Motor neuron (in vitro differentiated cells): ENCODE data around the gene SLC22A7. TPM values are rescaled to one million over a fixed set of nuclear protein-coding genes. Genes with fewer than 3 reads are reported as not detected.
A peak's percentile ranks its signal among the peaks of the same experiment; 100 is the strongest.
"Not testable (repeated sequence)": the region's sequence is repeated elsewhere in the genome, so short reads cannot be mapped to it uniquely, and the experiment has no call there.

Experiments used
- ATAC-seq, 8 experiments: fragments of 200-7000 bp; cut with Tn5 transposase; replicated peaks in 6 of 8; 2 replicates each; pipeline ENCODE4 v1.8.0; 2021; ENCODE audit warnings: mild to moderate bottlenecking in 8 of 8, moderate library complexity in 8 of 8
- H3K27ac ChIP-seq, 2 donors: fragments of 250-450 bp; sonication (Bioruptor Pico); 2 replicates each; pipeline ENCODE4 v1.9.0; 2021; ENCODE audit warnings: antibody characterized with exemption in 2 of 2, mild to moderate bottlenecking in 2 of 2, moderate library complexity in 1 of 2
- H3K4me1 ChIP-seq, 2 donors: fragments of 250-450 bp; sonication (Bioruptor Pico); replicated peaks in 1 of 2; 2 replicates each; pipeline ENCODE4 v1.6.1; 2021; ENCODE audit warnings: antibody characterized with exemption in 2 of 2, mild to moderate bottlenecking in 2 of 2, moderate library complexity in 1 of 2
- H3K4me3 ChIP-seq, 5 donors: fragments of 250-450 bp; sonication (Bioruptor Pico); 2 replicates each; pipeline ENCODE4 v1.9.0; 2021; ENCODE audit warnings: antibody characterized with exemption in 5 of 5, mild to moderate bottlenecking in 5 of 5, moderate library complexity in 4 of 5
- WGBS, 10 experiments: fragments of 450-650 bp; shearing (Covaris generic); methylation state at CpG; one replicate each; pipeline ENCODE4 v1.0.0; 2022; 5-methylcytosine and 5-hydroxymethylcytosine counted together
- in situ Hi-C, 9 experiments: fragments of 400-800 bp; cut with MboI; loops; one replicate each; pipeline ENCODE4 v1.15.0; 2021; ENCODE audit warnings: low sequenced_read_pairs in 9 of 9, low pct_unique_long_range_greater_than_20kb in 2 of 9; ENCODE audit not compliant: unreplicated experiment in 9 of 9
- total RNA-seq, 8 experiments: library from RNA; unstranded; fragments of 300-600 nt; gene quantifications; 2 replicates each; pipeline versions ENCODE4 v1.2.3 to v1.2.4, GENCODE V29; 2022

SLC22A7 gene
- total RNA-seq, 8 experiments from 2014 or later, result 0.23 to 0.78 (median 0.63) TPM; not detected in 3

DNA sequence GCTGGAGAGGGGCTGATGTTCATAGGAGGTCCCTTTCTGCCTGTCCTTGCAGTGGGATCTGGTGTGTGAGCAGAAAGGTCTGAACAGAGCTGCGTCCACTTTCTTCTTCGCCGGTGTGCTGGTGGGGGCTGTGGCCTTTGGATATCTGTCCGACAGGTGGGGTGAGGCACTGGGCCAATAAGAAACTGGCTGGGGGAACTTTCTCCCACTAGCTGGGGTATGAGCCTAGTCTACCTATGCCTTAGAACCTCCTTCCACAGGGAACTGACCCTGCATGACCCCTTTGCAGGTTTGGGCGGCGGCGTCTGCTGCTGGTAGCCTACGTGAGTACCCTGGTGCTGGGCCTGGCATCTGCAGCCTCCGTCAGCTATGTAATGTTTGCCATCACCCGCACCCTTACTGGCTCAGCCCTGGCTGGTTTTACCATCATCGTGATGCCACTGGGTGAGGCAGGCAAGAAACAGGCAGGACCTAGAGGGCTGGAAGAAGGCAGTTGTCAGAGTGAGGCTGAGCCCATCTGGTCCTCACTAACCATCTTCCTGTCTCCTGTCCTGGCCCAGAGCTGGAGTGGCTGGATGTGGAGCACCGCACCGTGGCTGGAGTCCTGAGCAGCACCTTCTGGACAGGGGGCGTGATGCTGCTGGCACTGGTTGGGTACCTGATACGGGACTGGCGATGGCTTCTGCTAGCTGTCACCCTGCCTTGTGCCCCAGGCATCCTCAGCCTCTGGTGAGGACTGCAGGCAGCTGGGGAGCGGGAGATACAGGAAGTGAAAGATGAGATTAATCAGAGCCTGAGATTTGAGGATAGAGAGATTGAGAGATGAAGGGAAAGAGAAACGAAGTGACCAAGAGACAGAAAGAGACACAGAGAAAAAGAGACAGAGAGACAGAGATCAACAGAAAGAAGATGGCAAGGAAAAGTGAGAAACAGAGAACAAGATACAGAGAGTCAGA is 1.6 kb downstream of the SLC22A7 start:
- Histone ChIP-seq H3K27ac (no peak overlapping the region), H3K4me1 (peaks cover 3 to 15% of the 10 kb centered on the region in 2 donors), H3K4me3 (no peak overlapping the region)
- in situ Hi-C loops, result no loop called here
- ATAC-seq, result no peak
- WGBS, 10 experiments, result 13 to 89% (median 68%) methylated on average over 1 to 10 of the region's 18 CpGs; no CpG with 5 or more reads in 1 of the 10 experiments

DNA sequence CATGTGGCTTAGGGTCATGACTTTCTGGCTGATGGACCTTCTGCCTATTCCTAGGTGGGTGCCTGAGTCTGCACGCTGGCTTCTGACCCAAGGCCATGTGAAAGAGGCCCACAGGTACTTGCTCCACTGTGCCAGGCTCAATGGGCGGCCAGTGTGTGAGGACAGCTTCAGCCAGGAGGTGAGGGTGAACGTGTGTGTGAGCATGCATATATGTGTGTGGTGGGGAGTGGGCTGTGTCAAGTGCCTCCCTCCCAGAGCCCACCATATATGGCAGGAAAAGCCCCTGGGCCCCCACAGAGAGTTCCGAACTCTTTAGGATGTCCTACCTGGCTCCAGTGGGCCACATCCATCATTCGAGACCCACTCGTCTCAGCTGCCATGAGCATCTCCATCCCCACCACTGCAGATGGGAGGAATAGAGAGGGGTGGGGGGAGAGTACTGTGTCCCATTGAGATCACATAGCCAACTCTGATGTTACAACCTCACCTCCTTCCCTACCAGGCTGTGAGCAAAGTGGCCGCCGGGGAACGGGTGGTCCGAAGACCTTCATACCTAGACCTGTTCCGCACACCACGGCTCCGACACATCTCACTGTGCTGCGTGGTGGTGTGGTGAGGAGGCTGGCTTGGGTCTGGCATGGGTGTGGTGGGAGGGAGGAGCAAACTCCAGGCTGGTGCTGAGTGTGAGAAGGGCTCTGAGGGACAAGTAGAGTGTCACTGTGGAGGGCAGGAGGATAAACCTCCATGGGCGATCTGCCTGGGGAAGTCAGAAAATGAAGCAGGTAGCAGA is 3.2 kb downstream of the SLC22A7 start:
- Histone ChIP-seq H3K4me3 (no peak overlapping the region), H3K4me1 (peaks cover 3 to 15% of the 10 kb centered on the region in 2 donors), H3K27ac (no peak overlapping the region)
- no peak for ATAC-seq
- 0 to 100% (median 50%) methylated on average over 1 to 6 of the region's 15 CpGs; no CpG with 5 or more reads in 5 of the 10 experiments for WGBS, 10 experiments
- in situ Hi-C loops, result no loop called here

DNA sequence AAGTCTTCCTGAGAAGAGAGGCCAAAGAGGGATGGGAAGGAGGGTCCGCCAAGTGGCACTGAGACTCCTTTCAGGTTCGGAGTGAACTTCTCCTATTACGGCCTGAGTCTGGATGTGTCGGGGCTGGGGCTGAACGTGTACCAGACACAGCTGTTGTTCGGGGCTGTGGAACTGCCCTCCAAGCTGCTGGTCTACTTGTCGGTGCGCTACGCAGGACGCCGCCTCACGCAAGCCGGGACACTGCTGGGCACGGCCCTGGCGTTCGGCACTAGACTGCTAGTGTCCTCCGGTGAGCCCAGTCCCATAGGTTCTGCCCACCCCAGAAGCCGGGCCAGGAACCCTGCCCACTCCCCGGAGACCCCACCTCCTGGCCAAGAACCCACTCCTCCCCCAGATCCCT is 4.1 kb downstream of the SLC22A7 start:
- Histone ChIP-seq H3K4me1 (peaks cover 3 to 10% of the 10 kb centered on the region in 2 donors), H3K27ac (no peak overlapping the region), H3K4me3 (no peak overlapping the region)
- 20 to 88% (median 53%) methylated on average over 1 to 6 of the region's 19 CpGs; no CpG with 5 or more reads in 7 of the 10 experiments for WGBS, 10 experiments
- no peak for ATAC-seq
- in situ Hi-C loops, result no loop called here

DNA sequence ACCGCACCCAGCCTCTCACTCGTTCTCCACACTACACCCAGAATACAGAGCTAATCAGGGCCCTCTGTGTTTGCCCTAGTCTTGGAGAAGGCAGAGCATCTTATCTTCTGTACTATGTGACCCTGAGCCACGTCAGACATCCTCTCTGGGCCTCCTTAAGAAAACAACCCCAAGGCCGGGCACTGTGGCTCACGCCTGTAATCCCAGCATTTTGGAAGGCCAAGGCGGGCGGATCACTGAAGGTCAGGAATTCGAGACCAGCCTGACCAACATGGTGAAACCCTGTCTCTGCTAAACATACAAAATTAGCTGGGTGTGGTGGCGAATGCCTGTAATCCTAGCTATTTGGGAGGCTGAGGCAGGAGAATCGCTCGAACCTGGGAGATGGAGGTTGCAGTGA is 4.9 kb downstream of the SLC22A7 start:
- H3K4me1 ChIP-seq, in situ Hi-C loops, H3K4me3 ChIP-seq, ATAC-seq, H3K27ac ChIP-seq: not testable (repeated sequence)
- WGBS, 10 experiments, result 40 to 90% (median 72%) methylated on average over 2 to 8 of the region's 11 CpGs; no CpG with 5 or more reads in 3 of the 10 experiments

DNA sequence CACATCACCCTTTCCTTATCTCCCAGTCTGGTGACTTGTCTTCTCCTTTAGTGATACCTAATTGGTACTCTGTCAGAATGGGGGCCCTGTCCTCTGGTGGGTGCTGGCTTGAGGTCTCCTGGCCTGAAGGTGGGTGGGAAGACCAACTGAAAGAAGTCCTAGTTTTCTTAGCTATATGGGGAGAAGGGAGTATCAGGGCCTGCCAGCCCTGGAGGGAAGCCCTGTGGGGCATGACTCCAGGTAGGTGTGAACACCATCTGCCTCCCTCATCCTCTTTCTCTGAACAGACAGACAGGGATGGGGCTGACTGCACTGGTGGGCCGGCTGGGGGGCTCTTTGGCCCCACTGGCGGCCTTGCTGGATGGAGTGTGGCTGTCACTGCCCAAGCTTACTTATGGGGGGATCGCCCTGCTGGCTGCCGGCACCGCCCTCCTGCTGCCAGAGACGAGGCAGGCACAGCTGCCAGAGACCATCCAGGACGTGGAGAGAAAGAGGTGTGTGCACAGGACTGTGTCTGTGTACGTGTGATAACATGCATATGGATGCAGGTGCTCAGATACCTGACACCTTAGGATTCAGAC is 5.8 kb downstream of the SLC22A7 start:
- Histone ChIP-seq H3K4me3 (no peak overlapping the region), H3K27ac (no peak overlapping the region), H3K4me1 (peaks cover 0 to 7% of the 10 kb centered on the region in 2 donors)
- 40 to 48% (median 40%) methylated on average over 1 to 4 of the region's 8 CpGs; no CpG with 5 or more reads in 7 of the 10 experiments for WGBS, 10 experiments
- in situ Hi-C loops, result no loop called here
- ATAC-seq, result no peak

DNA sequence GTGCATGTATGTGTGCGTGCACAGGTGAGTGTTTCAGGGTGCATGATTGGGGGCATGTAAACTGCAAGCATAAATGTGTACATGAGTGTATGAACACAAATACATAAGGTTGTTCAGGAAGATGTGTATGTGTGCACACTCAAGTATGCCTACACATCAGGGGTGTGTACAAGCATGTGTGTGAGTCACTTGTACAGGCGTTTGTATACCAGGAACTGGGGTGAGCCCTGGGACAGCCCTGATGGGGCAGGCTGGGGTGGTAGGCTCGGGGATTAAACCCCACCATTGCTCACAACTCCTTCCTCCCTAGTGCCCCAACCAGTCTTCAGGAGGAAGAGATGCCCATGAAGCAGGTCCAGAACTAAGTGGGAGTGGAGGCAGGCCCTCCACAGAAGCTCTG is 6.3 kb downstream of the SLC22A7 start:
- Histone ChIP-seq H3K4me1 (peaks cover 0 to 7% of the 10 kb centered on the region in 2 donors), H3K4me3 (no peak overlapping the region), H3K27ac (no peak overlapping the region)
- WGBS, 10 experiments, result 54 to 100% (median 85%) methylated on average over 1 to 2 of the region's 3 CpGs; no CpG with 5 or more reads in 6 of the 10 experiments
- ATAC-seq, result no peak
- in situ Hi-C loops, result no loop called here

DNA sequence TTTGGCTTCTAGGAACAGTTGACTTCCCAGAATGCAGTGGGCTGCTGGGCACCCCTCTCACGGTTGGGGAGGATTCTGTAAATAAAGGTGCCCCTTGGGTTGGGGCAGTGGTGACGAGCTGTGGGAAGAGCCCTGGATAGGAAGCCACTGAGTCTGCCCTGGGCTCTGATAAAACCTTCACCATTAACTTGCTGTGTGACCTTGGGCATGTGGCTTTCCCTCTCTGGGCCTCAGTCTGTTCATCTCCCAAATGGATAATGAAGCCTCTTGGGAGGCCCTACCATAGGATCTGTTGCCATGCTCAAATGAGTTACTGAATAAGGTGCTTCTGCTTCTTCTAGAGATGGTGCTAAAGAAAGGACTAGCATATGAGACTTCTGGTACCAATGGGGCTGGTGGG is 6.8 kb downstream of the SLC22A7 start:
- ATAC-seq, result no peak
- Histone ChIP-seq H3K27ac (no peak overlapping the region), H3K4me1 (peaks cover 0 to 7% of the 10 kb centered on the region in 2 donors), H3K4me3 (no peak overlapping the region)
- in situ Hi-C loops, result no loop called here
- 50 to 94% methylated on average over 1 to 2 of the region's 2 CpGs; no CpG with 5 or more reads in 8 of the 10 experiments for WGBS, 10 experiments

DNA sequence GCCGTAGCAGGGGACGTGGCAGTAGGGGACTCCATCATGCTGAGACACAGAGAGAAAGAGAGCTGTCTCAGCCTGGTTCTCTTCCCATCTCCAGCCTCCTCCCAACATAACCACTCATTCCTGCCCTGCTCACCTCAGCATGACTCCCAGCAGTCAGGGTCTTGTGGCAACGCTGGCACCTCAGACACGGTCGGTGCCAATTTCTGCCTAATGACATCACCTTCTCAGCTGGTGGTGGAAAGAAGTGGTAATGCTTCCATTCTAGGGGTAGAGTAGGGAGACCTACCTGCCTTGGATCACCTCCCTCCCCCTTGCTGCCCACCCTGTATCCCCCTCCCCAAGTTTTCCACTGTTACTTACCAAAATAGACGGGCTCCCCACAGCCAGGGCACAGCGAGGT is 8.0 kb downstream of the SLC22A7 start:
- WGBS, 10 experiments, result 83% methylated on average over 2 of the region's 7 CpGs; no CpG with 5 or more reads in 9 of the 10 experiments
- H3K4me1 ChIP-seq, result peaks cover 0 to 7% of the 10 kb centered on the region in 2 donors
- no peak for ATAC-seq
- no peak overlapping the region for H3K27ac ChIP-seq
- H3K4me3 ChIP-seq, result no peak overlapping the region
- in situ Hi-C loops, result no loop called here

DNA sequence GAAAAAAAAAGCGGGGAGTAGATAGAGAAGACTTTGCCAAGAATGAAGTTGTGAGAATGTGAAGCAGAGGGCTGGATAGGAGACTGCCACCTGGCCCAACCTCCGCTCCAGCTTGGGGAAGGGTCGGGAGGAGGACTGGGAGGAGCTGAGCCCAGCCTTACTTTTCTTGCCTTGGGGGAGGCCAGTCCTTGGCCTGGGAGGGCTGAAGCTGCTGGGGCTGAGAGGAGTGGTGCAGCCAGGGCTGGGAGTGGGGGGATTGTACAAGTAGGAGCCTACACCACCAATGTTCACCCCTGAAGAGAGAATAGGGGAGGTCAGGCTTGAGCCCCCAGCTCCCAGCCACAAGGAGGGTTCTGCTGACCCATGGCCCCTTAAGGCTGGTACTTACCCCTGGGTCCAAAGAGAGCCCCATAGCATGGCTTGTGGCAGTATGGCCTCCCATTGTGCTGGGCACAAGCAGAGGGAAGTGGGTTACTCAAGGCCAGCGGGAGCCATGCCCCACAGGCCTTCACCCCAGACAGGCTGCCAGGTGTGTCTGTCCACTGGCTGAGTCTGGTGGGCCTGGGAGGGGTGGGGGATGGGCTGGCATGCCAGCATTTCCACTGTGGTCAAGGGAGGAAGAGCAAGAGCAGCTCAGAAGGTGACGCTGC is 9.5 kb downstream of the SLC22A7 start:
- ATAC-seq, result no peak
- Histone ChIP-seq H3K27ac (no peak overlapping the region), H3K4me3 (no peak overlapping the region), H3K4me1 (peaks cover 0 to 7% of the 10 kb centered on the region in 2 donors)
- WGBS, 10 experiments, result 33 to 100% (median 80%) methylated on average over 1 to 2 of the region's 5 CpGs; no CpG with 5 or more reads in 1 of the 10 experiments
- in situ Hi-C loops, result no loop called here

DNA sequence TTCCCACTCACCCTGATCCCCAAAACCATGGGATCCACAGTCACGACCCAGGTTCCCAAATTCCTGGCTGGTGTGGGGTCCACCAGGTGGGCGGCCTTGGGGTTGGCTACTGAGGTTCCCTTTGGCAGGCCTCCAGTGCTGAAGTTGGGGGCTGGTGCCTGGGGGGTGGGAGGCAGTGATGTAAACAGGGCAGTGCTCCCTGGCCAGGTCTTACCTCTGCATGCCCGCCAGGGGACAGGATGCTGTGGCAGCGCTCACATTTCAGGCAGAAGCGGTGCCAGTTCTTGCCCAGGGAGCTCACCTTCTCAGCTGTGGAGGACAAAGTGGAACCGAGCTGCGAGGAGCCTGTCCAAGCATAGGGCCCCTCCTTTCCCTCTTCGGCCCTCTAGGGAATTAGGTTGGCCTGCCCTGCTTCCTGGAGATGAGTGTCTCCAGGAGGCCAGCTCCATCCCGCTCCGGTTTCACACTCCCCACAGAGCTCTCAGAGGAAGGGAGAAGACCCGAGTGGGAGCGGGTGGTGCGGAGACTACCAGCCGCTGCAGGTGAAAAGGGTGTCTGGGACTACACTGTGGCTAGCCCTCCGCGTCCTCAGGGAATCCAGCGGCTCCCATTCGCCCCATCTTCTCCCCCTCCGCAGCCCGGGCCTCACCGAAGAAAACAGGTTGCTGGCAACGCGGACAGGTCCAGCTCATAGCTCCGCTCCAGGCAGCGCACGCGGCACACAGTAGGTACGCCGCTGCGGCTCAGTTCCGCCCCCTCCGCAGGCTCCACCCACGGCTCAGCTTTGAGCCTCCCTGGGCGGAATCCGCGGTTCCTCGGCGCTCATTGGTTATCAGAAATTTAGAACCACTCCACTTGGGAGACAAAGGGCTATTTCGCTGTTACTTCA is 10.3 kb downstream of the SLC22A7 start, which contains the start of gene CRIP3:
CRIP3 (minus strand) TSS at position 726 of the 889 bp plus-strand sequence; CDS start at position 692, 34 bp downstream.
- Histone ChIP-seq H3K27ac (no peak within 1 kb of the TSS), H3K4me1 (peaks cover 0 to 7% of the 10 kb centered on the region in 2 donors), H3K4me3 (peak within 1 kb of the TSS in 2 of 5 donors; percentile 13 to 18)
- peak; percentile 73 to 92 (median 86) for ATAC-seq
- in situ Hi-C loops, result no loop called here
- 0 to 60% (median 10%) methylated on average over 1 to 15 of the region's 39 CpGs; no CpG with 5 or more reads in 4 of the 10 experiments for WGBS, 10 experiments

DNA sequence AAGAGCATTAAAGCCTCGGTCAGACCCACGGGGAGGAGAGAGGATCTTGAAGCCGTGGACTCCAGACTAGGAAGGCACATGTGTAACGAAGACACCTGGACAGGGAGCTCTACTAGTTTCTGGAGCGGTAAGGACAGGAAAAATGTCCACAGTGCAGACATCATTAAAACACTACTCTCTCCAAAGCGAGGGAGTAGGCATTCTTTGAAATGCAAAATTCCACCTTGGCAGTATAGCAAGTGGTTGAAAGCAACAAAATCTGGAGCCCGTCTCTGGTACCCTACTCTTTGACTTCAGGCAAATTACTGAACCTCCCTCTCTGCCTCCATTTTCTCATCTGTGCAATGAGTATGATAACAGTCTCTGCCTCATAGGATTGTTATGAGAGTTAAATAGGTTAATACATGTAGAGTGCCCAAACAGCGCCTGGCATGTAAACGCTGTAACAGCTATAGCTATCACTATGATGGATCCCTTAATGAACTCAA is 11.0 kb downstream of the SLC22A7 start:
- peak in 2 of 8 experiments; percentile 7 to 13 for ATAC-seq
- 0 to 100% (median 37%) methylated on average over 1 to 5 of the region's 9 CpGs; no CpG with 5 or more reads in 1 of the 10 experiments for WGBS, 10 experiments
- Histone ChIP-seq H3K27ac (no peak overlapping the region), H3K4me1 (peaks cover 0 to 7% of the 10 kb centered on the region in 2 donors), H3K4me3 (peak overlapping the region in 1 of 5 donors; percentile 13)
- in situ Hi-C loops, result no loop called here
